ENCODE results near the gene COL18A1. TPM values are rescaled to one million over a fixed set of nuclear protein-coding genes. Genes with fewer than 3 reads are reported as not detected.

COL18A1 gene
- total and polyA plus RNA-seq, 2 of the 8 experiments (the other 6 are each of a cell fraction or from before 2014, with no cell fraction given) = 145 to 201 TPM

DNA sequence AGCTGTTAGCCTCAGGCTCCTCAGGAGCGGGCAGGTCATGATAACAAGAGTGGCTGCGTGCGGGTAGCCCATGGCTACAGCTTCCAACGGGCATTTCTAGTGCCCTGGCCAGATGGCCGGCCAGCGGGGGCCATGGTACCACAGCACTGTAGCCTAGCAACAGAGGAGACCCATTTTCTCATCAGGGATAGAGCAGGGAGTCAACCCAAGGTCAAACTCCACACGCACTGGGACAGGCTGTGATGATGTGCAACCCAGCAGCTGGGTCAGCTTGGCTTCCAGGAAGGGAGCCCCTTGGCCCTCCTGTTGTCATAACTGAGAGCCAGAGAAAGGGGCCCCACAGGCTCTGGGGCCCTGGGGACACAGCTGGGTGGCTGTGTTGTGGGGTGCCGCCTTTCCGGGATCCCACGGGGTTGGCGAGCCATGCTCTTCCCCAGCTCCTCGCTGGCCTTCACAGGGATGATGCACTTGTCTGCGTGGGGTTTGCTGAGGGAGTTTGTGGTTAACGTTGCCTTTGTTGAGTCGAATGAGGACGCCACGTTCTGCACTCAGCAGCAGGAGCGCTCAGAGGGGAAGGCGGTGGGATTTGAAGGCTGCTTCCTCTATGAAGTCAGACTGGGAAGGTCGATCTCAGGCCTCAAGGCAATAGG is 46.3 kb downstream of the COL18A1 start (continued):
- no peak for TF ChIP-seq YY1 (IDR thresholded peaks at IDR 0.05; ENCODE audit: low read depth, low read length)

Measured in H1 (cell line).